CD14-positive monocyte (primary cell): Measurements from ENCODE around the gene ANKRD23. TPM values are rescaled to one million over a fixed set of nuclear protein-coding genes. Genes with fewer than 3 reads are reported as not detected.

Experiments
- DNase-seq, 3 donors: peaks; one replicate each; pipeline ENCODE4 v3.0.0-alpha.2; 2011 to 2022
- H2AFZ ChIP-seq: 2 replicates; pipeline ENCODE4 v1.6.0; 2012; ENCODE audit warnings: mild to moderate bottlenecking, low read depth, low read length, inconsistent platforms; ENCODE audit not compliant: insufficient read depth, poor library complexity, severe bottlenecking
- H3K27ac ChIP-seq, 2 donors: 1 replicate in 1 of 2; 2 replicates in 1 of 2; pipeline ENCODE4 v1.5.1; 2012 to 2013; ENCODE audit warnings: low read length in 2 of 2, control low read depth in 1 of 2, inconsistent platforms in 1 of 2, low read depth in 1 of 2, mild to moderate bottlenecking in 1 of 2
- H3K27me3 ChIP-seq, 2 donors: one replicate each; pipeline versions ENCODE4 v1.6.0 to v1.6.1; 2011 to 2013; ENCODE audit warnings: low read length in 2 of 2; ENCODE audit not compliant: control insufficient read depth in 2 of 2, insufficient read depth in 2 of 2
- H3K36me3 ChIP-seq, 2 donors: replicated peaks in 1 of 2; 1 replicate in 1 of 2; 2 replicates in 1 of 2; pipeline versions ENCODE4 v1.5.1 to v1.6.1; 2012 to 2013; ENCODE audit warnings: low read length in 2 of 2, control low read depth in 1 of 2, inconsistent platforms in 1 of 2, mild to moderate bottlenecking in 1 of 2; ENCODE audit not compliant: insufficient read depth in 2 of 2, control insufficient read depth in 1 of 2
- H3K4me1 ChIP-seq, 2 donors: 1 replicate in 1 of 2; 2 replicates in 1 of 2; pipeline versions ENCODE4 v1.5.1 to v1.6.1; 2012 to 2013; ENCODE audit warnings: low read length in 2 of 2, control low read depth in 1 of 2, inconsistent platforms in 1 of 2, mild to moderate bottlenecking in 1 of 2, moderate library complexity in 1 of 2; ENCODE audit not compliant: insufficient read depth in 2 of 2, control insufficient read depth in 1 of 2
- H3K4me2 ChIP-seq: replicated peaks from 2 replicates; pipeline ENCODE3; 2012; ENCODE audit warnings: low read length, moderate library complexity, mild to moderate bottlenecking; ENCODE audit not compliant: poor library complexity, severe bottlenecking; ENCODE audit errors: extremely low read depth
- H3K4me3 ChIP-seq, 3 experiments: fragments of 200-600 bp in 1 of 3; sonication (generic) in 1 of 3; replicated peaks in 1 of 3; 1 replicate in 2 of 3; 2 replicates in 1 of 3; pipeline ENCODE4 v1.5.1; 2011 to 2013; ENCODE audit warnings: low read length in 3 of 3, mild to moderate bottlenecking in 3 of 3, control low read depth in 2 of 3, low read depth in 2 of 3, inconsistent platforms in 1 of 3, moderate library complexity in 1 of 3
- H3K79me2 ChIP-seq: 2 replicates; pipeline ENCODE4 v1.6.0; 2012; ENCODE audit warnings: mild to moderate bottlenecking, control low read depth, inconsistent platforms, low read length, moderate library complexity; ENCODE audit not compliant: insufficient read depth
- H3K9ac ChIP-seq: 2 replicates; pipeline ENCODE4 v1.6.0; 2017; ENCODE audit warnings: low read length, mild to moderate bottlenecking; ENCODE audit not compliant: insufficient read depth, poor library complexity, severe bottlenecking
- H3K9me3 ChIP-seq, 2 donors: replicated peaks in 1 of 2; 1 replicate in 1 of 2; 2 replicates in 1 of 2; pipeline versions ENCODE4 v1.5.1 to v1.6.1; 2012 to 2013; ENCODE audit warnings: low read length in 2 of 2, control low read depth in 1 of 2; ENCODE audit not compliant: control insufficient read depth in 1 of 2, insufficient read depth in 1 of 2
- H4K20me1 ChIP-seq: 2 replicates; pipeline ENCODE4 v1.6.0; 2012; ENCODE audit warnings: mild to moderate bottlenecking, low read length, control low read depth, moderate library complexity; ENCODE audit not compliant: insufficient read depth
- H3K27ac Mint-ChIP-seq, 7 donors: one replicate each; pipeline ENCODE4 v1.8.0; 2020; ENCODE audit warnings: mild to moderate bottlenecking in 7 of 7, mixed read lengths in 7 of 7, moderate library complexity in 6 of 7, inconsistent platforms in 2 of 7
- H3K27me3 Mint-ChIP-seq, 3 donors: one replicate each; pipeline ENCODE4 v1.8.0; 2021 to 2022; ENCODE audit warnings: low read depth in 3 of 3, mild to moderate bottlenecking in 3 of 3, mixed read lengths in 3 of 3, moderate library complexity in 3 of 3, inconsistent platforms in 1 of 3
- H3K36me3 Mint-ChIP-seq, 2 donors: one replicate each; pipeline ENCODE4 v1.8.0; 2020; ENCODE audit warnings: mixed read lengths in 2 of 2, inconsistent platforms in 1 of 2, mild to moderate bottlenecking in 1 of 2
- H3K4me1 Mint-ChIP-seq: one replicate; pipeline ENCODE4 v1.8.0; 2020; ENCODE audit warnings: mild to moderate bottlenecking, mixed read lengths
- H3K4me3 Mint-ChIP-seq, 2 donors: one replicate each; pipeline ENCODE4 v1.8.0; 2020; ENCODE audit warnings: mild to moderate bottlenecking in 2 of 2, mixed read lengths in 2 of 2, moderate library complexity in 1 of 2
- H3K9me3 Mint-ChIP-seq, 7 donors: one replicate each; pipeline ENCODE4 v1.8.0; 2020 to 2022; ENCODE audit warnings: mixed read lengths in 7 of 7, mild to moderate bottlenecking in 6 of 7, moderate library complexity in 6 of 7, inconsistent platforms in 2 of 7
- CTCF ChIP-seq: fragments of 200-600 bp; IDR thresholded peaks from one replicate; pipeline ENCODE4 v1.8.0; 2022; ENCODE audit warnings: antibody characterized with exemption, mild to moderate bottlenecking
- whole genome bisulfite sequencing: methylation state at CpG from one replicate; pipeline ENCODE4 v1.1.5; 2013; ENCODE audit warnings: missing lambda C conversion rate; ENCODE audit not compliant: insufficient coverage; 5-methylcytosine and 5-hydroxymethylcytosine counted together
- intact Hi-C, 2 donors: fragments of 100-400 bp; cut with micrococcal nuclease; formaldehyde crosslinking; loops; one replicate each; pipeline versions ENCODE4 v1.15.0 to v1.15.1; 2023
- polyA plus RNA-seq, 3 donors: library from polyadenylated mRNA; depleted of rRNA in 1 of 3; unstranded in 2 of 3; stranded (reverse) in 1 of 3; fragments of 300-500 nt in 2 of 3; fragments of >200 nt in 1 of 3; fragmentation: Illumina TruSeq in 2 of 3; gene quantifications; 1 replicate in 2 of 3; 2 replicates in 1 of 3; pipeline ENCODE4 v1.2.3, GENCODE V29; 2012 to 2021

ANKRD23 gene
- polyA plus RNA-seq, 3 donors: 1.4 TPM; not detected in 2

- H3K9ac ChIP-seq: peak overlapping the region; percentile 16
- peak overlapping the region; percentile 59 for H3K4me2 ChIP-seq
- Mint-ChIP-seq H3K4me1 (peaks cover 18% of the 10 kb centered on the region), H3K27ac (peak overlapping the region in 1 of 7 donors; percentile 71), H3K36me3 (peaks cover 23 to 32% of the 10 kb centered on the region in 2 donors), H3K27me3 (peaks cover 0 to 2% (median 0%) of the 10 kb centered on the region in 3 donors), H3K4me3 (peak overlapping the region in 1 of 2 donors; percentile 56), H3K9me3 (no peaks in the 10 kb centered on the region)
- no peak overlapping the region for H2AFZ ChIP-seq
- no peaks in the 10 kb centered on the region for H3K27me3 ChIP-seq
- no peak for TF ChIP-seq CTCF
- no peak overlapping the region for H3K27ac ChIP-seq
- H3K36me3 ChIP-seq: peaks cover 8 to 22% of the 10 kb centered on the region in 2 donors
- WGBS: 75% methylated on average over 22 of the region's 23 CpGs
- intact Hi-C loops: no loop called here
- peaks cover 6 to 12% of the 10 kb centered on the region in 2 donors for H3K4me1 ChIP-seq
- peak overlapping the region in 1 of 3 experiments; percentile 48 for H3K4me3 ChIP-seq
- H3K79me2 ChIP-seq: no peaks in the 10 kb centered on the region
- no peaks in the 10 kb centered on the region for H3K9me3 ChIP-seq
- H4K20me1 ChIP-seq: no peaks in the 10 kb centered on the region
- DNase-seq: no peak
These were observed 5.2 kb downstream of the ANKRD23 start for GRCh38 chr2:96838345-96839292.

GRCh38 chr2:96837575-96837974 is 6.2 kb downstream of the ANKRD23 start:
- H3K4me1 Mint-ChIP-seq: peaks cover 13% of the 10 kb centered on the region
- peaks cover 0 to 4% (median 0%) of the 10 kb centered on the region in 3 donors for H3K27me3 Mint-ChIP-seq
- Histone ChIP-seq H3K79me2 (no peaks in the 10 kb centered on the region), H3K4me2 (no peak overlapping the region), H3K9ac (no peak overlapping the region), H3K36me3 (peaks cover 18 to 32% of the 10 kb centered on the region in 2 donors), H3K4me1 (peaks cover 6 to 12% of the 10 kb centered on the region in 2 donors), H4K20me1 (no peaks in the 10 kb centered on the region), H2AFZ (no peak overlapping the region), H3K27ac (no peak overlapping the region), H3K4me3 (no peak overlapping the region), H3K27me3 (no peaks in the 10 kb centered on the region), H3K9me3 (no peaks in the 10 kb centered on the region)
- H3K9me3 Mint-ChIP-seq: no peaks in the 10 kb centered on the region
- intact Hi-C loops: no loop called here
- no peak overlapping the region for H3K4me3 Mint-ChIP-seq
- H3K27ac Mint-ChIP-seq: no peak overlapping the region
- H3K36me3 Mint-ChIP-seq: peaks cover 33 to 43% of the 10 kb centered on the region in 2 donors
- DNase-seq: no peak
- WGBS: 99% methylated on average over 9 of the region's 9 CpGs
- no peak for TF ChIP-seq CTCF
